Tibial nerve (tissue), 3 donors: ENCODE data around the gene IRX3.

Experiments
- POLR2A ChIP-seq, 2 donors: fragments of 450-650 bp; IDR thresholded peaks; one replicate each; pipeline ENCODE4 v1.6.1; 2017; ENCODE audit warnings: antibody characterized with exemption in 2 of 2, mild to moderate bottlenecking in 2 of 2, moderate library complexity in 2 of 2
- TF ChIP-seq, protein P1 (sequence below), 5 experiments: fragments of 200-600 bp in 3 of 5; fragments of 450-650 bp in 2 of 5; sonication (generic) in 3 of 5; IDR thresholded peaks; one replicate each; pipeline ENCODE4 v1.5.1; 2016 to 2019; ENCODE audit warnings: antibody characterized with exemption in 5 of 5, mild to moderate bottlenecking in 3 of 5, moderate library complexity in 2 of 5

DNA sequence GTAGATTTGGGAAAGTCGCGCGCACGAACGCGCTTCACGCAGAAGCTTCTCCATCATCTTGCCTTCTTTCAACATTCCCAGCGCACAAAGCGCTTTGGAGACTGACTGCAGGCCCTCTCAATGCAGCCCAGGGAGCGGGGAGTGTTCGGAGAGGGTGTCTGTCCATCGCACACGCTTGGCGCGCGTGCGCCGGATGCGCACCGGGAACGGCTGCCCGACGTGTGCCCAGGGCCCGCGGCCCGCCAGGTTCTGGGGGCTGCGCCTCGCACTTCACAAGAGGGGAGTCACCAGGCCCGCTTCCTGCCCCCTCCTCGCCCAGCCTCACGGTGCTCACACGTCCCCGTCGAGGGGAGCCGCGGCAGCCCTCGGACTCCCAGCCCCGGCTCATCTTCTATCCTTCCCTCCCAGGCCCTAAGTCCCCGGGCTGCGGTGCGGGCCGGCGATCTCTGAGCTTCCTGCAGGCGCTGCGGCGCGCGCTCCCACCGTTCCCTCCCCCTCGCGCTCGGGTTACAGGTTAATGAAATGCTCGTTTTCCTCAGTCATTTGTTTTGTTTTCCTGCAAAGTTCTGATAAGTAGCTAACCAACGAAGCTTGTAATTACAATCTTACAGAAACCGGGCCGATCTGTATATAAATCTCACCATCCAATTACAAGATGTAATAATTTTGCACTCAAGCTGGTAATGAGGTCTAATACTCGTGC lies 2.8 kb upstream of the IRX3 start:
- TF ChIP-seq, protein P1, sequence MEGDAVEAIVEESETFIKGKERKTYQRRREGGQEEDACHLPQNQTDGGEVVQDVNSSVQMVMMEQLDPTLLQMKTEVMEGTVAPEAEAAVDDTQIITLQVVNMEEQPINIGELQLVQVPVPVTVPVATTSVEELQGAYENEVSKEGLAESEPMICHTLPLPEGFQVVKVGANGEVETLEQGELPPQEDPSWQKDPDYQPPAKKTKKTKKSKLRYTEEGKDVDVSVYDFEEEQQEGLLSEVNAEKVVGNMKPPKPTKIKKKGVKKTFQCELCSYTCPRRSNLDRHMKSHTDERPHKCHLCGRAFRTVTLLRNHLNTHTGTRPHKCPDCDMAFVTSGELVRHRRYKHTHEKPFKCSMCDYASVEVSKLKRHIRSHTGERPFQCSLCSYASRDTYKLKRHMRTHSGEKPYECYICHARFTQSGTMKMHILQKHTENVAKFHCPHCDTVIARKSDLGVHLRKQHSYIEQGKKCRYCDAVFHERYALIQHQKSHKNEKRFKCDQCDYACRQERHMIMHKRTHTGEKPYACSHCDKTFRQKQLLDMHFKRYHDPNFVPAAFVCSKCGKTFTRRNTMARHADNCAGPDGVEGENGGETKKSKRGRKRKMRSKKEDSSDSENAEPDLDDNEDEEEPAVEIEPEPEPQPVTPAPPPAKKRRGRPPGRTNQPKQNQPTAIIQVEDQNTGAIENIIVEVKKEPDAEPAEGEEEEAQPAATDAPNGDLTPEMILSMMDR (IDR thresholded peaks at IDR 0.05): no peak
- TF ChIP-seq POLR2A (IDR thresholded peaks at IDR 0.05): no peak
